Tibial artery (tissue), 4 donors: ENCODE results near the gene ZNF76.

Experiments
- DNase-seq, 2 donors: peaks; one replicate each; pipeline ENCODE4 v3.0.0-alpha.2; 2019
- H3K27ac ChIP-seq, 2 donors: fragments of 200-600 bp; sonication (generic) in 1 of 2; 1 replicate in 1 of 2; 2 replicates in 1 of 2; pipeline ENCODE4 v1.5.1; 2018 to 2019; ENCODE audit warnings: mild to moderate bottlenecking in 1 of 2
- H3K27me3 ChIP-seq, 2 donors: fragments of 200-600 bp; sonication (generic) in 1 of 2; one replicate each; pipeline versions ENCODE4 v1.5.1 to v1.6.0; 2016 to 2019
- H3K36me3 ChIP-seq, 3 donors: fragments of 200-600 bp; sonication (generic) in 2 of 3; one replicate each; pipeline ENCODE4 v1.5.1; 2016 to 2019; ENCODE audit warnings: mild to moderate bottlenecking in 2 of 3
- H3K4me1 ChIP-seq, 4 donors: fragments of 200-600 bp; sonication (generic) in 2 of 4; 1 replicate in 3 of 4; 2 replicates in 1 of 4; pipeline ENCODE4 v1.5.1; 2016 to 2019
- H3K4me3 ChIP-seq, 2 donors: fragments of 200-600 bp; sonication (generic) in 1 of 2; 1 replicate in 1 of 2; 2 replicates in 1 of 2; pipeline ENCODE4 v1.5.1; 2018 to 2019; ENCODE audit warnings: mild to moderate bottlenecking in 2 of 2
- H3K9me3 ChIP-seq, 3 donors: fragments of 200-600 bp; sonication (generic) in 1 of 3; one replicate each; pipeline ENCODE4 v1.5.1; 2016 to 2019
- intact Hi-C: fragments of 100-400 bp; cut with DNase I; formaldehyde crosslinking; loops from one replicate; pipeline ENCODE4 v1.15.0; 2023; ENCODE audit warnings: low total_unique reads
- TF ChIP-seq, protein P1 (sequence below), 2 experiments: fragments of 200-600 bp in 1 of 2; fragments of 450-650 bp in 1 of 2; IDR thresholded peaks; one replicate each; pipeline ENCODE4 v1.5.1; 2017 to 2019; ENCODE audit warnings: antibody characterized with exemption in 2 of 2, mild to moderate bottlenecking in 1 of 2, moderate library complexity in 1 of 2

Gene ZNF76

DNA sequence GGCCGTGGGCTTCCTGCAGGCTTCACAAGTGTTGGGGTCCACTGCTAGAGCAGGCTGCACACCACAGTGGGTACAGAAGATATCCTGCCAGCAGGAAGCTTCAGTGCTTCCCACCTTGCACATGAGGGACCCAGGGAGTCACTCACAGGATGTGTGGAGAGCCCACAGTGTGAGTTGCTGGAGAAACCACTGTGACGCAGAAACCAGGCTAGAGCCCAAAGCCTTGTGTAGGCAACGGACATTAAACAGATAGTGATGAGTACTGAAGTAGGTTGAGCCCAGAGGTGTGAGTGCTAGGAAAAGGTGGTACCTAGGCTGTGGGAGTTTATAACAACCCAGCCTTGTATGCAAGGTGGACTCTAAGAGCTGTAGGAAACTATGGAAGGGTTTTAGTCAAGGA, 19.2 kb downstream of the ZNF76 start:
- no peak overlapping the region for H3K4me3 ChIP-seq
- TF ChIP-seq, protein P1, sequence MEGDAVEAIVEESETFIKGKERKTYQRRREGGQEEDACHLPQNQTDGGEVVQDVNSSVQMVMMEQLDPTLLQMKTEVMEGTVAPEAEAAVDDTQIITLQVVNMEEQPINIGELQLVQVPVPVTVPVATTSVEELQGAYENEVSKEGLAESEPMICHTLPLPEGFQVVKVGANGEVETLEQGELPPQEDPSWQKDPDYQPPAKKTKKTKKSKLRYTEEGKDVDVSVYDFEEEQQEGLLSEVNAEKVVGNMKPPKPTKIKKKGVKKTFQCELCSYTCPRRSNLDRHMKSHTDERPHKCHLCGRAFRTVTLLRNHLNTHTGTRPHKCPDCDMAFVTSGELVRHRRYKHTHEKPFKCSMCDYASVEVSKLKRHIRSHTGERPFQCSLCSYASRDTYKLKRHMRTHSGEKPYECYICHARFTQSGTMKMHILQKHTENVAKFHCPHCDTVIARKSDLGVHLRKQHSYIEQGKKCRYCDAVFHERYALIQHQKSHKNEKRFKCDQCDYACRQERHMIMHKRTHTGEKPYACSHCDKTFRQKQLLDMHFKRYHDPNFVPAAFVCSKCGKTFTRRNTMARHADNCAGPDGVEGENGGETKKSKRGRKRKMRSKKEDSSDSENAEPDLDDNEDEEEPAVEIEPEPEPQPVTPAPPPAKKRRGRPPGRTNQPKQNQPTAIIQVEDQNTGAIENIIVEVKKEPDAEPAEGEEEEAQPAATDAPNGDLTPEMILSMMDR (IDR thresholded peaks at IDR 0.05) = no peak
- no peaks in the 10 kb centered on the region for H3K27me3 ChIP-seq
- H3K36me3 ChIP-seq = peaks cover 22 to 28% (median 26%) of the 10 kb centered on the region in 3 donors
- H3K27ac ChIP-seq = no peak overlapping the region
- H3K9me3 ChIP-seq = no peaks in the 10 kb centered on the region
- H3K4me1 ChIP-seq = peaks cover 0 to 29% (median 13%) of the 10 kb centered on the region in 4 donors
- intact Hi-C loops = no loop called here
- no peak for DNase-seq

DNA sequence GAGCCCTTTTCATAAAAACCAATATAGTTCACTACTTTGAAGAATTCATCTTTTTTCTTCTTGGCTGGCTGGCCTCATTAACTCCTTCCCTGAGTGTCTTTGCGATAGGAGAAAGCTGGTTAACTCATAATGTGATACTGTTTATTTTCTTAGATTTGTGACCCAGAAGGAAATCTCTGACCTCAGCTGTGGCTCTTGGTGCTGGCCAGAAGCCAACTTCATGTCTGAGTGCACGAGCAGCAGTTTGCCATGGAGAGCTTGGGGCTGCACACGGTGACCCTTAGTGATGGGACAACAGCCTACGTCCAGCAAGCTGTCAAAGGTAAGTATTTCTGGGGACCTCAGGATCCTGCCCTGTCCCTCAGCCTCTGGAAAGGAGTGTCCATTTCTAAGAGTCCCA, 21.4 kb downstream of the ZNF76 start:
- H3K36me3 ChIP-seq = peaks cover 42 to 50% (median 47%) of the 10 kb centered on the region in 3 donors
- intact Hi-C loops = no loop called here
- DNase-seq = no peak
- peaks cover 0 to 10% (median 0%) of the 10 kb centered on the region in 4 donors for H3K4me1 ChIP-seq
- no peak overlapping the region for H3K4me3 ChIP-seq
- TF ChIP-seq, protein P1 (IDR thresholded peaks at IDR 0.05) = no peak
- H3K27me3 ChIP-seq = no peaks in the 10 kb centered on the region
- no peak overlapping the region for H3K27ac ChIP-seq
- H3K9me3 ChIP-seq = no peaks in the 10 kb centered on the region

DNA sequence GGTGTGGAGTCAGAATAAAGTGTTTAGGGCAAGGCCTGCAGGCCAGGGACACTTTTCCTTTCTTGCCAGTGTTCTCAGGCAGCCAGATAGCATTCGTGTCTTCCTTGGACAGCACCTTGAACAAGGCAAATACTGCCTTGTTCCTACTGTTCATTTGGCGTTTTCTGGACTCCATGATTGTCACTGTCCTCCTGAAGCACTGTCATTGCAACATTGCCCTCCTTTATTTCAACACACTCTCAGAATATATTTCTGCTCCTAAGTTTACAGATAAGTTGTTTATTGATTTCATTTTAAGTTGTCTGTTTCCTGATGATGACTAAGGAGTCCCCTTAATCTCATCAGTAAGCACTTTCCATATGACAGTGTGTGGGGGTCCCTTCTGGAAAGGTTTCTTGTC, 22.9 kb downstream of the ZNF76 start:
- intact Hi-C loops = no loop called here
- H3K27me3 ChIP-seq = no peaks in the 10 kb centered on the region
- TF ChIP-seq, protein P1 (IDR thresholded peaks at IDR 0.05) = no peak
- no peaks in the 10 kb centered on the region for H3K9me3 ChIP-seq
- H3K4me1 ChIP-seq = peaks cover 0 to 9% (median 0%) of the 10 kb centered on the region in 4 donors
- H3K36me3 ChIP-seq = peaks cover 58 to 66% (median 62%) of the 10 kb centered on the region in 3 donors
- H3K27ac ChIP-seq = no peak overlapping the region
- DNase-seq = no peak
- no peak overlapping the region for H3K4me3 ChIP-seq

DNA sequence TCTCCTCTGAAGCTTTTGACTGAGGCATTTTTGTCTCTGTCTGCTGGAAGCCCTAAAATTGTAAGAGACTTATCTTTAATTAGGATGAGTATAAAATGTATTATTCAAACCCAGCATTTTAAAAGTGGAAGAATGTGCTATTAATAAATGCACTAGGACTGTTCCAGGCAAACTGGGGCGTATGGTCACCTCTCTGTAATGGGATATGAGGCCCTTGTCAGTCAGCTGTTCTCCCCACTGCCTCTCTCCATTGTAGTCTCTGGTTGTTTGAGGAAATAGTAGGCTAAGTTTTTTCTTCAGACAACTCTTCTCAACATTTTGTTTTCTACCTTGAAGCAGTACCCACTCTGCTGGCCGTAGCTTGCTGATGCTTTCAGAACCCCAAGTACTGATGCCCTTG, 23.8 kb downstream of the ZNF76 start:
- no peaks in the 10 kb centered on the region for H3K27me3 ChIP-seq
- no peak overlapping the region for H3K27ac ChIP-seq

DNA sequence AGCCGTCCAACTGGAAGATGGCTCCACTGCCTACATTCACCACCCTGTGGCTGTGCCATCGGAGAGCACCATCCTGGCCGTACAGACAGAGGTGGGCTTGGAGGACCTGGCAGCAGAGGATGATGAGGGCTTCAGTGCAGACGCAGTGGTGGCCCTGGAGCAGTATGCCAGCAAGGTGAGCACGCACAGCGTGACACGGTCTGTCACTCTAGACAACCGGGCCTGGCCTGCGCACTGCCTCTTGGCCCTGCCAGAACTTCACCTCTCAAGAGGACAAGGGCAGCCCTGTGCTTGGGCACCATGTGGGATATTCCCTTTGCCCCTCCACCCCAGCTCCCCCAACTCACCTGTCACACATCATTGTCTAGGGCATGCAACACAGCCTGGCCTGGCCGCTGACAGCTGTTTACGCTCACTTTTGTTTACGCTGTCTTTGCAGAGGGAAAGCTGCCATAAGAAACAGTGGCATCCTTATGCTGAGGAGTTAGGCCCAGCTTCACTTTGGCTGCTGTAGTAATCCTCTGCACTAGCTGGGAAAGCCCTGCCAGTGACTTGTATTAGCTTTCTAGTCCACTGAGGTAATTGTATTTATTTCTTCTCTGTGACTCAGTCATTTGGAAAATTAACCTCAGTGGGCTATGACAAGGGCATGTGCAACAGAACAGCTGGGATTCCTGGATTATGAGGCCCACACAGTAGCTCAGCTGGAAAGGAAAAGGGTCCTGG, 28.3 kb downstream of the ZNF76 start:
- Histone ChIP-seq H3K4me1 (no peaks in the 10 kb centered on the region), H3K36me3 (peaks cover 82 to 100% (median 98%) of the 10 kb centered on the region in 3 donors), H3K27ac (no peak overlapping the region), H3K27me3 (no peaks in the 10 kb centered on the region), H3K4me3 (no peak overlapping the region), H3K9me3 (no peaks in the 10 kb centered on the region)
- TF ChIP-seq, protein P1 (IDR thresholded peaks at IDR 0.05) = no peak
- intact Hi-C loops = no loop called here
- no peak for DNase-seq

More for the DNA sequence above, 23.8 kb downstream of the ZNF76 start:
- Histone ChIP-seq H3K9me3 (no peaks in the 10 kb centered on the region), H3K4me3 (no peak overlapping the region), H3K4me1 (peaks cover 0 to 9% (median 0%) of the 10 kb centered on the region in 4 donors), H3K36me3 (peaks cover 67 to 75% (median 71%) of the 10 kb centered on the region in 3 donors)
- DNase-seq = no peak
- TF ChIP-seq, protein P1 (IDR thresholded peaks at IDR 0.05) = no peak
- intact Hi-C loops = no loop called here
